ENCODE measurements around the gene SLC25A18. TPM values are rescaled to one million over a fixed set of nuclear protein-coding genes. Genes with fewer than 3 reads are reported as not detected.
"Not testable (repeated sequence)": the region's sequence is repeated elsewhere in the genome, so short reads cannot be mapped to it uniquely, and the experiment has no call there.

Gene SLC25A18
- total RNA-seq, 1 donor from 2014 or later, result 2.2 TPM

DNA sequence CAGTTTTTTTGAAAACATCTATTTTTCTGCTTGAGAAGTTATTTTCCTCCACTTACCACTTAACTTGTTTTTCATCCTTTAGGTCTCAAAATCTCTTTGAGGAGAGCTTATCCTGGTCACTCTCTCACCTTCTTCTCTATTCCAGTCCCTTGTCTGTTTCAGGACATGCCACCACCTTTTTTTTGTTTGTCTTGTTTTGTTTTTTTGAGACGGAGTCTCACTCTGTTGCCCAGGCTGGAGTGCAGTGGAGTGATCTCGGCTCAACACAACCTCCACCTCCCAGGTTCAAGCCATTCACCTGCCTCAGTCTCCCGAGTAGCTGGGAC, 70.7 kb downstream of the SLC25A18 start:
- peaks cover 6% of the 10 kb centered on the region for H3K27me3 Mint-ChIP-seq (ENCODE audit: unreplicated experiment)
- no peak for DNase-seq (ENCODE audit: low spot score)
- H3K4me3 Mint-ChIP-seq (ENCODE audit: unreplicated experiment), result no peak overlapping the region
- no peaks in the 10 kb centered on the region for H3K9me3 Mint-ChIP-seq (ENCODE audit: unreplicated experiment)
- no peaks in the 10 kb centered on the region for H3K36me3 Mint-ChIP-seq (ENCODE audit: low read depth, unreplicated experiment)
- TF ChIP-seq, protein P1, sequence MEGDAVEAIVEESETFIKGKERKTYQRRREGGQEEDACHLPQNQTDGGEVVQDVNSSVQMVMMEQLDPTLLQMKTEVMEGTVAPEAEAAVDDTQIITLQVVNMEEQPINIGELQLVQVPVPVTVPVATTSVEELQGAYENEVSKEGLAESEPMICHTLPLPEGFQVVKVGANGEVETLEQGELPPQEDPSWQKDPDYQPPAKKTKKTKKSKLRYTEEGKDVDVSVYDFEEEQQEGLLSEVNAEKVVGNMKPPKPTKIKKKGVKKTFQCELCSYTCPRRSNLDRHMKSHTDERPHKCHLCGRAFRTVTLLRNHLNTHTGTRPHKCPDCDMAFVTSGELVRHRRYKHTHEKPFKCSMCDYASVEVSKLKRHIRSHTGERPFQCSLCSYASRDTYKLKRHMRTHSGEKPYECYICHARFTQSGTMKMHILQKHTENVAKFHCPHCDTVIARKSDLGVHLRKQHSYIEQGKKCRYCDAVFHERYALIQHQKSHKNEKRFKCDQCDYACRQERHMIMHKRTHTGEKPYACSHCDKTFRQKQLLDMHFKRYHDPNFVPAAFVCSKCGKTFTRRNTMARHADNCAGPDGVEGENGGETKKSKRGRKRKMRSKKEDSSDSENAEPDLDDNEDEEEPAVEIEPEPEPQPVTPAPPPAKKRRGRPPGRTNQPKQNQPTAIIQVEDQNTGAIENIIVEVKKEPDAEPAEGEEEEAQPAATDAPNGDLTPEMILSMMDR (IDR thresholded peaks at IDR 0.05; ENCODE audit: unreplicated experiment), result no peak
- no peak overlapping the region for H3K27ac Mint-ChIP-seq (ENCODE audit: unreplicated experiment)
- peaks cover 12% of the 10 kb centered on the region for H3K4me1 Mint-ChIP-seq (ENCODE audit: unreplicated experiment)

GRCh38 chr22:17634696-17635095, 71.4 kb downstream of the SLC25A18 start:
- H3K27ac Mint-ChIP-seq (ENCODE audit: unreplicated experiment), result no peak overlapping the region
- no peak overlapping the region for H3K4me3 Mint-ChIP-seq (ENCODE audit: unreplicated experiment)
- peaks cover 9% of the 10 kb centered on the region for H3K27me3 Mint-ChIP-seq (ENCODE audit: unreplicated experiment)
- peaks cover 13% of the 10 kb centered on the region for H3K4me1 Mint-ChIP-seq (ENCODE audit: unreplicated experiment)
- TF ChIP-seq, protein P1 (IDR thresholded peaks at IDR 0.05; ENCODE audit: unreplicated experiment), result no peak
- H3K9me3 Mint-ChIP-seq (ENCODE audit: unreplicated experiment), result no peaks in the 10 kb centered on the region
- peaks cover 6% of the 10 kb centered on the region for H3K36me3 Mint-ChIP-seq (ENCODE audit: low read depth, unreplicated experiment)
- DNase-seq (ENCODE audit: low spot score), result no peak

DNA sequence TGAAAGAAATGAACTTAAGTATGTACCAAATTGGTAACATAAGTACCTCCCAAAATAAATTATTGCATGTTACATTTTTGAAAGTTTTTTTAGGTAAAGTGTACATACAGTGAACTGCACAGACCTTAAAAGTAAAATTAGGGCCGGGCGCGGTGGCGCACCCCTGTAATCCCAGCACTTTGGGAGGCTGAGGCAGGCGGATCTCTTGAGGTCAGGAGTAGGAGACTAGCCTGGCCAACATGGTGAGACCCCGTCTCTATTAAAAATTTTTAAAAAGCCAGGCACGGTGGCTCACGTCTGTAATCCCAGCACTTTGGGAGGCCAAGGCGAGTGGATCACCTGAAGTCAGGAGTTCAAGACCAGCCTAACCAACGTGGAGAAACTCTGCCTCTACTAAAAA, 73.6 kb downstream of the SLC25A18 start:
- H3K4me3 Mint-ChIP-seq (ENCODE audit: unreplicated experiment); H3K27me3 Mint-ChIP-seq (ENCODE audit: unreplicated experiment); DNase-seq (ENCODE audit: low spot score); H3K27ac Mint-ChIP-seq (ENCODE audit: unreplicated experiment); H3K9me3 Mint-ChIP-seq (ENCODE audit: unreplicated experiment); H3K36me3 Mint-ChIP-seq (ENCODE audit: low read depth, unreplicated experiment): not testable (repeated sequence)
- peaks cover 13% of the 10 kb centered on the region for H3K4me1 Mint-ChIP-seq (ENCODE audit: unreplicated experiment)

GRCh38 chr22:17637490-17638181, 74.3 kb downstream of the SLC25A18 start:
- peaks cover 13% of the 10 kb centered on the region for H3K4me1 Mint-ChIP-seq (ENCODE audit: unreplicated experiment)
- peaks cover 9% of the 10 kb centered on the region for H3K27me3 Mint-ChIP-seq (ENCODE audit: unreplicated experiment)
- peaks cover 6% of the 10 kb centered on the region for H3K36me3 Mint-ChIP-seq (ENCODE audit: low read depth, unreplicated experiment)
- peak overlapping the region; percentile 99 for H3K27ac Mint-ChIP-seq (ENCODE audit: unreplicated experiment)
- no peak for DNase-seq (ENCODE audit: low spot score)
- peak overlapping the region; percentile 96 for H3K4me3 Mint-ChIP-seq (ENCODE audit: unreplicated experiment)
- TF ChIP-seq, protein P1 (IDR thresholded peaks at IDR 0.05; ENCODE audit: unreplicated experiment), result no peak
- H3K9me3 Mint-ChIP-seq (ENCODE audit: unreplicated experiment), result no peaks in the 10 kb centered on the region

DNA sequence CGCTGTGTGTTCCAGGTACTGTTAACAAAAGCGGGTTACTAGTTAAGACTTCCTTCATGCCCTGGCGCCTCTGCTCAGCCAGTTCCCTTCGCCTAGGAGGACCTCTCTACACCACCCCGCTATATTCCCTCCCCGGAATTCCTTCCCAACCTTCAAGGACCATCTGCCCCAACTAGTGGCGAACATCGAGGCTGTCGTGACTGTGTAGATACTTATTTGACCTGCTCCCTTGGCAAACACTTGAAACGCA, 74.8 kb downstream of the SLC25A18 start:
- Mint-ChIP-seq H3K27me3 (ENCODE audit: unreplicated experiment) (peaks cover 9% of the 10 kb centered on the region), H3K27ac (ENCODE audit: unreplicated experiment) (peak overlapping the region; percentile 99), H3K4me3 (ENCODE audit: unreplicated experiment) (peak overlapping the region; percentile 96), H3K36me3 (ENCODE audit: low read depth, unreplicated experiment) (peaks cover 6% of the 10 kb centered on the region), H3K9me3 (ENCODE audit: unreplicated experiment) (no peaks in the 10 kb centered on the region), H3K4me1 (ENCODE audit: unreplicated experiment) (peaks cover 13% of the 10 kb centered on the region)
- TF ChIP-seq, protein P1 (IDR thresholded peaks at IDR 0.05; ENCODE audit: unreplicated experiment), result no peak
- no peak for DNase-seq (ENCODE audit: low spot score)

Data from endothelial cell (in vitro differentiated cells).